ENCODE data around the gene PRDX6.
"Not testable (repeated sequence)": the region's sequence is repeated elsewhere in the genome, so short reads cannot be mapped to it uniquely, and the experiment has no call there.

The PRDX6 gene

DNA sequence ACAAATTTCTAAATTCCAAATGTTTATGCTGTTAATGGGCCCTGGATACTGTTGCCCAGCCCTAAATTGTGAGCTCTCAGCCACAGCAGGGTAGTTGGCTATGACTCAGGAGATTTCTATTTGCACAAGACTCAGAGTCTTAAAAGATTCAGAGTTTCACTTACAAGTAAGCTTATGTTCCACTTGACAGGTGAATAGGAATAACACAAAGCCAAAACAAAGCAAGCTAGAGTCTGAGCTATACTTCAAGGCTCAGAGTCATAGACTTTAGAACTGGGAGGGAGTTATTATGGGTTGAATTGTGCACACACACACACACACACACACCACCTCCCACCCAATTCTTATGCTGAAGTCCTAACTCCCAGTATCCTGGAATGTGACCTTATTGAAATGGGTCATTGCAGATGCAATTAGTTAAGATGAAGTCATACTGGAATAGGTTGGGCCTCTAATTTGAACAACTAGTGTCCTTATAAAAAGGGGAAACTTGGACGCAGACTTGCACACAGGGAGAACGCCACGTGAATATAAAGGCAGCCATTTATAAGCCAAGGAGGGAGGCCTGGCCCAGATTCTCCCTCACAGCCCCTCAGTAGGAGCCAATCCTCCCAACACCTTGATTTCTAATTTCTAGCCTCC is 30.2 kb downstream of the PRDX6 start:
- Histone ChIP-seq H3K4me1 (ENCODE audit: control insufficient read depth, insufficient read depth, low read length) (peaks cover 39% of the 10 kb centered on the region), H3K27me3 (ENCODE audit: control insufficient read depth, insufficient read depth, low read length) (no peaks in the 10 kb centered on the region), H3K36me3 (ENCODE audit: control insufficient read depth, insufficient read depth, low read length) (no peaks in the 10 kb centered on the region), H3K9me3 (ENCODE audit: control insufficient read depth, low read length) (no peaks in the 10 kb centered on the region), H3K9ac (ENCODE audit: low read length) (no peak overlapping the region), H3K4me3 (ENCODE audit: low read length) (no peak overlapping the region)

GRCh38 chr1:173507847-173508209 is 30.7 kb downstream of the PRDX6 start:
- no peaks in the 10 kb centered on the region for H3K27me3 ChIP-seq (ENCODE audit: control insufficient read depth, insufficient read depth, low read length)
- H3K36me3 ChIP-seq (ENCODE audit: control insufficient read depth, insufficient read depth, low read length) = no peaks in the 10 kb centered on the region
- no peak overlapping the region for H3K9ac ChIP-seq (ENCODE audit: low read length)
- peaks cover 38% of the 10 kb centered on the region for H3K4me1 ChIP-seq (ENCODE audit: control insufficient read depth, insufficient read depth, low read length)
- H3K4me3 ChIP-seq (ENCODE audit: low read length) = no peak overlapping the region
- no peaks in the 10 kb centered on the region for H3K9me3 ChIP-seq (ENCODE audit: control insufficient read depth, low read length)

- Histone ChIP-seq H3K9ac (ENCODE audit: low read length) (no peak overlapping the region), H3K9me3 (ENCODE audit: control insufficient read depth, low read length) (no peaks in the 10 kb centered on the region), H3K27me3 (ENCODE audit: control insufficient read depth, insufficient read depth, low read length) (no peaks in the 10 kb centered on the region), H3K4me3 (ENCODE audit: low read length) (no peak overlapping the region), H3K4me1 (ENCODE audit: control insufficient read depth, insufficient read depth, low read length) (peaks cover 33% of the 10 kb centered on the region), H3K36me3 (ENCODE audit: control insufficient read depth, insufficient read depth, low read length) (no peaks in the 10 kb centered on the region)
Measured at GRCh38 chr1:173508541-173508940, 31.4 kb downstream of the PRDX6 start.

GRCh38 chr1:173509797-173510196 is 32.7 kb downstream of the PRDX6 start:
- no peak overlapping the region for H3K4me3 ChIP-seq (ENCODE audit: low read length)
- peaks cover 21% of the 10 kb centered on the region for H3K4me1 ChIP-seq (ENCODE audit: control insufficient read depth, insufficient read depth, low read length)
- no peaks in the 10 kb centered on the region for H3K36me3 ChIP-seq (ENCODE audit: control insufficient read depth, insufficient read depth, low read length)
- H3K9me3 ChIP-seq (ENCODE audit: control insufficient read depth, low read length) = no peaks in the 10 kb centered on the region
- H3K27me3 ChIP-seq (ENCODE audit: control insufficient read depth, insufficient read depth, low read length) = no peaks in the 10 kb centered on the region
- no peak overlapping the region for H3K9ac ChIP-seq (ENCODE audit: low read length)

GRCh38 chr1:173514503-173514902 is 37.4 kb downstream of the PRDX6 start:
- not testable (repeated sequence) for H3K4me3 ChIP-seq (ENCODE audit: low read length); H3K9ac ChIP-seq (ENCODE audit: low read length); H3K9me3 ChIP-seq (ENCODE audit: control insufficient read depth, low read length); H3K4me1 ChIP-seq (ENCODE audit: control insufficient read depth, insufficient read depth, low read length); H3K27me3 ChIP-seq (ENCODE audit: control insufficient read depth, insufficient read depth, low read length); H3K36me3 ChIP-seq (ENCODE audit: control insufficient read depth, insufficient read depth, low read length)

DNA sequence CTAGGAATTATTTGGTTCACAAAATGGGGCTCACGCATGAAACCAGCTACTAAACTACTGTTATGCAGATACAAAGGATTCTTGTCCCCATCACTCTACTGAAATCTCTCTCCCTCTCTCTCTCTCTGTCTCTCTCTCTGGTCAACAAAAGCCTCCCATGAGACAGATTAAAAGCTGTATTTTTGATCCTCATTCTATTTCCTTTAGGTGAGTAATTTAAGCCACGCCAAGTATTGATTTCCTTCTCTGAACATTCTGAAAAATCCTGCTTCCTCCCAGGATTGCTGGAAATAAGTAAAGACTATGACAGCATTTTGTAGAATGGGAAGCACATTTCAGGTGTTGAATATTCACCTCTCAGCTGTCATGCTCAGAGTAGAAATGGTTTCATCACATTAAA is 43.7 kb downstream of the PRDX6 start:
- Histone ChIP-seq H3K9ac (ENCODE audit: low read length) (no peak overlapping the region), H3K9me3 (ENCODE audit: control insufficient read depth, low read length) (no peaks in the 10 kb centered on the region), H3K4me3 (ENCODE audit: low read length) (no peak overlapping the region), H3K27me3 (ENCODE audit: control insufficient read depth, insufficient read depth, low read length) (no peaks in the 10 kb centered on the region), H3K36me3 (ENCODE audit: control insufficient read depth, insufficient read depth, low read length) (no peaks in the 10 kb centered on the region), H3K4me1 (ENCODE audit: control insufficient read depth, insufficient read depth, low read length) (no peaks in the 10 kb centered on the region)

DNA sequence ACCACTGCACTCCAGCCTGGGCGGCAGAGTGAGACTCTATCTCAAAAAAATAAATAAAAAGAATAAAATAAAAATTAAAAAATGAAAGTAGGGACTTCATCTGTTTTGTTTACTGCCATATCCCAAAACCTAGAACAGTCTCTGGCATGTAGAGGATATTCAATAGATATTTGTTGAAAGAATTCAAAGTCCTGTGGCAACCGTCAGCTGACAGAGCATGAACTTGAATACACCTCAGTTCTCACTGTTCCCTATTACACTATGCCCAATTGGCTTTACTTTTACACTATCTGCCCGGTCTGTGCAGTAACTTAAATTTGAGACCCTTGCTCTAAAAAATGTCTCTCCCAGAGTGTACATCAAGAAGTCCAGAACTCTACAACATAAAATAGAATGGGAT is 46.2 kb downstream of the PRDX6 start:
- Histone ChIP-seq H3K4me1 (ENCODE audit: control insufficient read depth, insufficient read depth, low read length) (no peaks in the 10 kb centered on the region), H3K27me3 (ENCODE audit: control insufficient read depth, insufficient read depth, low read length) (no peaks in the 10 kb centered on the region), H3K9ac (ENCODE audit: low read length) (no peak overlapping the region), H3K9me3 (ENCODE audit: control insufficient read depth, low read length) (no peaks in the 10 kb centered on the region), H3K36me3 (ENCODE audit: control insufficient read depth, insufficient read depth, low read length) (no peaks in the 10 kb centered on the region), H3K4me3 (ENCODE audit: low read length) (no peak overlapping the region)

DNA sequence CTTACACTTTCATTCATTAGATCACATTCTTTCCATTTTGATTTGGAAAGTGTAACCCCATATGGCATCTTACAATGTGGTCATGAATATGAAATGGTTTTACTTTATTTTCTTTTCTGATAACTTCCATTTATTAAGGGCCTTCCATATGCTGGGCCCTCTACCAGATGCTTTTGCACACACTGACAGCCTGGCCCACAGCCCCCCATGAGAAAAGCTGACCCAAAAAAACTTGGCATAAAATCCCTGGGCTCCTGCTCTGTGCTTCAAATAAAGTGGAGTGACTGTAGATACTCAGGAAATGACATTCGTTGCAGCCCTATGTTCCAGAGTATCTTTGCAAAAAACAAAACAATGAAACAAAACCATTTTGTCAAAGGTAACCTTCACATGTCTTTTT is 48.8 kb downstream of the PRDX6 start:
- H3K4me3 ChIP-seq (ENCODE audit: low read length) = no peak overlapping the region
- H3K9ac ChIP-seq (ENCODE audit: low read length) = no peak overlapping the region
- no peaks in the 10 kb centered on the region for H3K27me3 ChIP-seq (ENCODE audit: control insufficient read depth, insufficient read depth, low read length)
- no peaks in the 10 kb centered on the region for H3K4me1 ChIP-seq (ENCODE audit: control insufficient read depth, insufficient read depth, low read length)
- no peaks in the 10 kb centered on the region for H3K9me3 ChIP-seq (ENCODE audit: control insufficient read depth, low read length)
- H3K36me3 ChIP-seq (ENCODE audit: control insufficient read depth, insufficient read depth, low read length) = no peaks in the 10 kb centered on the region

GRCh38 chr1:173527151-173527826 is 50.2 kb downstream of the PRDX6 start:
- H3K4me1 ChIP-seq (ENCODE audit: control insufficient read depth, insufficient read depth, low read length) = no peaks in the 10 kb centered on the region
- H3K36me3 ChIP-seq (ENCODE audit: control insufficient read depth, insufficient read depth, low read length) = no peaks in the 10 kb centered on the region
- H3K27me3 ChIP-seq (ENCODE audit: control insufficient read depth, insufficient read depth, low read length) = no peaks in the 10 kb centered on the region
- H3K4me3 ChIP-seq (ENCODE audit: low read length) = no peak overlapping the region
- H3K9ac ChIP-seq (ENCODE audit: low read length) = no peak overlapping the region
- no peaks in the 10 kb centered on the region for H3K9me3 ChIP-seq (ENCODE audit: control insufficient read depth, low read length)

DNA sequence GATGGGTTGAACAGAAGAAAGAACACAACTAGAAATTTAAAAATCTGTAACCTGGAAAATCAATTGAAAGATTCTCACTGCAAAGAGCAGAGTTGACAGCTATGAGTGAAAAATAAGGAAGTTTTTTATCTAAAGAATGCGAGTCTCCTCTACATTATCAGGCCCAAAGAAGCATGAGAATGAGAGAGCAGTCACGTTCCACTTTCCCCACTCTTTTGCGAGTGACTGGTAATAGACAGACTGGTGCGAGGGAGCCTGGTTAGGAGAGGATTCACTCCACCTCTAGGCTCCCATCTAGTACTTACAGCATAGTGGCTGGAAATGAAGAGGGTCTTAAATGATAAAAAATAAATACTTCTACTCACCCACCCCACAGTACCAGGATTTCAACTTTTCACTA is 52.0 kb downstream of the PRDX6 start:
- Histone ChIP-seq H3K36me3 (ENCODE audit: control insufficient read depth, insufficient read depth, low read length) (no peaks in the 10 kb centered on the region), H3K27me3 (ENCODE audit: control insufficient read depth, insufficient read depth, low read length) (no peaks in the 10 kb centered on the region), H3K4me1 (ENCODE audit: control insufficient read depth, insufficient read depth, low read length) (no peaks in the 10 kb centered on the region), H3K4me3 (ENCODE audit: low read length) (no peak overlapping the region), H3K9ac (ENCODE audit: low read length) (no peak overlapping the region), H3K9me3 (ENCODE audit: control insufficient read depth, low read length) (no peaks in the 10 kb centered on the region)

GRCh38 chr1:173530795-173531693 is 53.9 kb downstream of the PRDX6 start:
- Histone ChIP-seq H3K9ac (ENCODE audit: low read length) (no peak overlapping the region), H3K4me3 (ENCODE audit: low read length) (no peak overlapping the region), H3K27me3 (ENCODE audit: control insufficient read depth, insufficient read depth, low read length) (no peaks in the 10 kb centered on the region), H3K9me3 (ENCODE audit: control insufficient read depth, low read length) (no peaks in the 10 kb centered on the region), H3K4me1 (ENCODE audit: control insufficient read depth, insufficient read depth, low read length) (no peaks in the 10 kb centered on the region), H3K36me3 (ENCODE audit: control insufficient read depth, insufficient read depth, low read length) (no peaks in the 10 kb centered on the region)

DNA sequence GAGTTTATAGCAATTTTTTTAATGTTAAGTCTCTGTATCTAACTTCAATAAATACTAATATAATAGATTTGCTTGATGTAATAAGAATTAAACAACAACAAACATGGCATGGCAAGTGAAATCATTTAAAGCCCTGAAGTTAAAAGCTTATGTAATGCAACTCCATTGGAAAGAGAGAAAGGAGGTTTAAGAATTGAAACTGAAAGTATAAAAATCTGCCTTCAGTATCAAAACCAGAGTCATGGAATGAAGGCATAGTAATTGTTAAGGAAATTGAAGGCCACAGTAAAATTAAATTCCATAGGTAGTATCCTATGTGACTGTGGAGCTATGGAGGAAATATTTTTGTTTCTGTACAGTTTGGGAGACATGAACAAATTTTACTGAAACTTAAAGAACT is 55.1 kb downstream of the PRDX6 start:
- no peak overlapping the region for H3K4me3 ChIP-seq (ENCODE audit: low read length)
- H3K4me1 ChIP-seq (ENCODE audit: control insufficient read depth, insufficient read depth, low read length) = no peaks in the 10 kb centered on the region
- H3K9ac ChIP-seq (ENCODE audit: low read length) = no peak overlapping the region
- no peaks in the 10 kb centered on the region for H3K36me3 ChIP-seq (ENCODE audit: control insufficient read depth, insufficient read depth, low read length)
- H3K27me3 ChIP-seq (ENCODE audit: control insufficient read depth, insufficient read depth, low read length) = no peaks in the 10 kb centered on the region
- H3K9me3 ChIP-seq (ENCODE audit: control insufficient read depth, low read length) = no peaks in the 10 kb centered on the region

Measured in mucosa of stomach (tissue), 1 donor.